ENCODE data around the gene CALR. TPM values are rescaled to one million over a fixed set of nuclear protein-coding genes. Genes with fewer than 3 reads are reported as not detected.

CALR gene
- total and polyA plus RNA-seq, 9 of the 15 experiments (the other 6 are each of a cell fraction or from before 2014, with no cell fraction given), result 126 to 811 (median 642) TPM

DNA sequence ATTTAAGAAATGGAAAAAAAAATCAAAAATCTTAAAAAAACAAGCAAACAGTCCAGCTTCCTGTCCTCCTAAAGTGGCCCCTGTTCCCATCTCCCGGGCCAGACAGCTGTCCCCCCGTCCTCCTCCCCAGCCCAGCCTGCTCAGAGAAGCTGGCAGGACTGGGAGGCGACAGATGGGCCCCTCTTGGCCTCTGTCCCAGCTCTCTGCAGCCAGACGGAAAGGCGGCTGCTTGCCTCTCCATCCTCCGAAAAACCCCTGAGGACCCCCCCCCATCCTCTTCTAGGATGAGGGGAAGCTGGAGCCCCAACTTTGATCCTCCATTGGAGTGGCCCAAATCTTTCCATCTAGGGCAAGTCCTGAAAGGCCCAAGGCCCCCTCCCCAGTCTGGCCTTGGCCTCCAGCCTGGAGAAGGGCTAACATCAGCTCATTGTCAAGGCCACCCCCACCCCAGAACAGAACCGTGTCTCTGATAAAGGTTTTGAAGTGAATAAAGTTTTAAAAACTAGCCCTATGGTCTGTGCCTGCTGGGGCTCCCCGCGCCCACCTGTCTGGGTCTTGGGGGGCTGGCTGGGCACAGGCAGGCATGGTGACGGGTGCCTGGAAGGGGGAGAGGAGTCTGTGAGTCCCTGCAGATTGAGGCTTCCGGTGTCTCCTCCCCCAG lies 14.9 kb downstream of the CALR start:
- DNase-seq (ENCODE audit: extremely low read depth in 1 of 4, low spot score in 3 of 4), result peak in 1 of 4 experiments; percentile 6
- H3K36me3 ChIP-seq (ENCODE audit: control insufficient read depth, insufficient read depth, low read length), result peaks cover 72% of the 10 kb centered on the region
- H3K79me2 ChIP-seq (ENCODE audit: control insufficient read depth, insufficient read depth, low read length), result peaks cover 64% of the 10 kb centered on the region
- POLR2A ChIA-PET, result interaction anchor here (0.6 to 3.2 kb wide), 10 partner anchors 11 to 230 kb away, joined by 3 to 14 read pairs (median 3); partner anchors contain the start of genes DAND5 and KLF1
- in situ Hi-C loops (cut with MboI) (no loop called here), intact Hi-C loops (cut with micrococcal nuclease) (no loop called here)
- peak overlapping the region in 1 of 2 experiments; percentile 61; a peak in 1 of 4 replicates for H3K9ac ChIP-seq (ENCODE audit: insufficient read depth in 1 of 2, low read depth in 2 of 2, low read length in 2 of 2)
- no peaks in the 10 kb centered on the region for H3K27me3 ChIP-seq (ENCODE audit: control insufficient read depth in 2 of 2, insufficient read depth in 2 of 2, low read length in 2 of 2)
- H3K4me3 ChIP-seq, result no peak overlapping the region
- CTCF ChIA-PET (ENCODE audit: low intra/inter-chr PET ratio), result no interaction called here
- no peaks in the 10 kb centered on the region for H3K9me1 ChIP-seq (ENCODE audit: control insufficient read depth, insufficient read depth, low read length)
- TSS peak; percentile 85 for BruUV-seq (replicated peaks)
- H4K20me1 ChIP-seq (replicated peaks; ENCODE audit: control insufficient read depth, insufficient read depth, low read length), result no peaks in the 10 kb centered on the region; the same call in 1 of the 2 replicates
- no peak overlapping the region for H3K27ac ChIP-seq (ENCODE audit: extremely low read depth, low read depth, low read length)
- no peak overlapping the region for H2AFZ ChIP-seq (ENCODE audit: low read depth, low read length)
- TF ChIP-seq TGIF2 (CRISPR knock-in tag; IDR thresholded peaks at IDR 0.05) (no peak), MYNN (IDR thresholded peaks at IDR 0.05) (0 out of 2 replicates have a peak, but pooled peaks have one; percentile 15), MYNN (CRISPR knock-in tag; IDR thresholded peaks at IDR 0.05) (no peak), POLR2A (conservative IDR thresholded peaks at IDR 0.05) (peak; percentile 66), POLR2G (IDR thresholded peaks at IDR 0.05; ENCODE audit: low read depth, low read length) (peak; percentile 70), ZBTB11 (CRISPR knock-in tag; IDR thresholded peaks at IDR 0.05) (no peak), CBX3 (IDR thresholded peaks at IDR 0.05; ENCODE audit: borderline replicate concordance in 1 of 2, low read length in 2 of 2) (no peak), RBFOX2 (IDR thresholded peaks at IDR 0.05; ENCODE audit: low read depth, low read length) (peak; percentile 69), SUPT5H (IDR thresholded peaks at IDR 0.05) (peak; percentile 64; the same call in 1 of the 2 replicates), VEZF1 (CRISPR knock-in tag; IDR thresholded peaks at IDR 0.05) (peak; percentile 32), POLR2AphosphoS5 (IDR thresholded peaks at IDR 0.05; ENCODE audit: control insufficient read depth, insufficient read depth, low read depth, low read length) (peak; percentile 43)
- TF ChIP-seq, protein P1, sequence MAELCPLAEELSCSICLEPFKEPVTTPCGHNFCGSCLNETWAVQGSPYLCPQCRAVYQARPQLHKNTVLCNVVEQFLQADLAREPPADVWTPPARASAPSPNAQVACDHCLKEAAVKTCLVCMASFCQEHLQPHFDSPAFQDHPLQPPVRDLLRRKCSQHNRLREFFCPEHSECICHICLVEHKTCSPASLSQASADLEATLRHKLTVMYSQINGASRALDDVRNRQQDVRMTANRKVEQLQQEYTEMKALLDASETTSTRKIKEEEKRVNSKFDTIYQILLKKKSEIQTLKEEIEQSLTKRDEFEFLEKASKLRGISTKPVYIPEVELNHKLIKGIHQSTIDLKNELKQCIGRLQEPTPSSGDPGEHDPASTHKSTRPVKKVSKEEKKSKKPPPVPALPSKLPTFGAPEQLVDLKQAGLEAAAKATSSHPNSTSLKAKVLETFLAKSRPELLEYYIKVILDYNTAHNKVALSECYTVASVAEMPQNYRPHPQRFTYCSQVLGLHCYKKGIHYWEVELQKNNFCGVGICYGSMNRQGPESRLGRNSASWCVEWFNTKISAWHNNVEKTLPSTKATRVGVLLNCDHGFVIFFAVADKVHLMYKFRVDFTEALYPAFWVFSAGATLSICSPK (IDR thresholded peaks at IDR 0.05; ENCODE audit: borderline replicate concordance), result no peak
- no peak for FAIRE-seq
- H3K4me2 ChIP-seq (ENCODE audit: insufficient read depth, low read length), result no peak overlapping the region
- WGBS (ENCODE audit: insufficient coverage, low coverage, missing lambda C conversion rate), result 81% methylated on average over 10 of the region's 11 CpGs
- H3K4me1 ChIP-seq (replicated peaks in 1 of 2; ENCODE audit: control insufficient read depth in 2 of 2, insufficient read depth in 2 of 2, low read length in 2 of 2), result peaks cover 0 to 48% of the 10 kb centered on the region in 2 experiments; a peak in 3 of 5 replicates
- no peaks in the 10 kb centered on the region for H3K9me3 ChIP-seq (replicated peaks; ENCODE audit: control insufficient read depth, insufficient read depth, low read depth, low read length)
- no peak for ATAC-seq
